Stimulated activated CD4-positive, alpha-beta T cell treated with anti-CD3 and anti-CD28 coated beads, Interleukin-4, amount 100 ng/mL, for 24 hours (primary cell): ENCODE measurements around the gene SLC16A6.
"Not testable (repeated sequence)": the region's sequence is repeated elsewhere in the genome, so short reads cannot be mapped to it uniquely, and the experiment has no call there.

ENCODE experiments used
- DNase-seq: peaks from one replicate; pipeline ENCODE4 v3.0.0-alpha.2; 2020

Gene SLC16A6

GRCh38 chr17:68290955-68291835 lies at the start of gene SLC16A6, which contains the start of gene ARSG:
SLC16A6 (minus strand) TSS chr17:68291127; CDS start chr17:68278320, 12,807 bp downstream.
ARSG (plus strand) TSS chr17:68291495; CDS start chr17:68307494, 15,999 bp downstream.
- DNase-seq = peak; percentile 83

GRCh38 chr17:68334393-68334792 lies 43.5 kb upstream of the SLC16A6 start:
- no peak for DNase-seq

GRCh38 chr17:68331932-68332331 lies 41.0 kb upstream of the SLC16A6 start:
- DNase-seq = not testable (repeated sequence)

- DNase-seq = no peak
Observed at GRCh38 chr17:68329331-68329730, 38.4 kb upstream of the SLC16A6 start.

- no peak for DNase-seq
Observed at GRCh38 chr17:68328676-68329075, 37.7 kb upstream of the SLC16A6 start.

GRCh38 chr17:68327823-68328557 lies 37.1 kb upstream of the SLC16A6 start:
- DNase-seq = no peak

GRCh38 chr17:68326681-68327080 lies 35.8 kb upstream of the SLC16A6 start:
- DNase-seq = peak; percentile 39

- no peak for DNase-seq
Observed at GRCh38 chr17:68325961-68326360, 35.0 kb upstream of the SLC16A6 start.

GRCh38 chr17:68324654-68325336 lies 33.9 kb upstream of the SLC16A6 start:
- no peak for DNase-seq

GRCh38 chr17:68324114-68324513 lies 33.2 kb upstream of the SLC16A6 start:
- DNase-seq = no peak

GRCh38 chr17:68322630-68323029 lies 31.7 kb upstream of the SLC16A6 start:
- no peak for DNase-seq

GRCh38 chr17:68321556-68321954 lies 30.6 kb upstream of the SLC16A6 start:
- DNase-seq = no peak

- DNase-seq = no peak
Observed at GRCh38 chr17:68320943-68321555, 30.1 kb upstream of the SLC16A6 start.

- no peak for DNase-seq
Observed at GRCh38 chr17:68320311-68320865, 29.5 kb upstream of the SLC16A6 start.

- no peak for DNase-seq
Observed at GRCh38 chr17:68319410-68320162, 28.7 kb upstream of the SLC16A6 start.

GRCh38 chr17:68318103-68318991 lies 27.4 kb upstream of the SLC16A6 start:
- no peak for DNase-seq

- DNase-seq = no peak
Observed at GRCh38 chr17:68317458-68317857, 26.5 kb upstream of the SLC16A6 start.

GRCh38 chr17:68315930-68316329 lies 25.0 kb upstream of the SLC16A6 start:
- DNase-seq = no peak

GRCh38 chr17:68314916-68315535 lies 24.1 kb upstream of the SLC16A6 start:
- DNase-seq = no peak

GRCh38 chr17:68310152-68310551 lies 19.2 kb upstream of the SLC16A6 start:
- peak; percentile 49 for DNase-seq
